Activated T-cell treated with anti-CD3 and anti-CD28 coated beads, Interleukin-2, amount 50 U/mL, for 1 hour (primary cell): ENCODE measurements around the gene CCDC18.

ENCODE experiments used
- DNase-seq: peaks from one replicate; pipeline ENCODE4 v3.0.0-alpha.2; 2020

CCDC18 gene

DNA sequence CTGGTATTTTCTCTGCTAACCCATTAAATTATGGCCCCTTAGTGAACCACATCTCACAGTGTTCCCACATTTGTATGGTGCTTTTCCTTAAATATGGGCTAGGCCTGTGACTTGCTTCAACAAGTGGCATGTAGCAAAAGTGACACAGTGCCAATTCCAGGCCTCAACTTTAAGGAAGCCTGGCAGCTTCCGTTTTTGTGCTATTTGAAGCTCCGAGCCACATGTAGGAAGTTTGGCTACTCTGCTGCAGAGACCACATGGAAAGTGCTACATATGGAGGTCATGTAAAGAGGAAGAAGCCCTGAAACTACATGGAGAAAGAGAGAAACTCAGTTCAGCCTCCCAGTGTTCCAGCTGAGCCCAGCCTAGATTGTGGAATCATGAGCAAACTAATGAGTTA lies 136.7 kb downstream of the CCDC18 start:
- no peak for DNase-seq

DNA sequence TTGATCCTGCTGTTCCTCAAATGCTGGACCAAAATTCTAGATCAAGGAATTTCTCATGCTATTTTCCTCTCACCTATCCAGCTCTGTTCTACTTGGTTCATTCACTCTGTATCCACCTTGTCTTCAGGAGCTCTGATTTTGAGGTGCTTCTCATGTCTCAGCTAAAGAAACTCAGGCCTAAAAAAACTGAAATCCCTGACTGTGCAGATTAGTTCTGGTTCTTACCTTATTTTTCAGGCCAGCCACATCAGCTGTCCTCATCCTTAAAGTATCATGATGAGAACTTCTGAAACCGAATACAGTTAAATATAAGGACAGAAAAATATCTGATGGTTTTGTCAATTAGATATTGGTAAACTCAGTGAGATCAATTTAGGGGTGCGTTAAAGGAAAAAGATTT lies 137.4 kb downstream of the CCDC18 start:
- DNase-seq, result no peak

DNA sequence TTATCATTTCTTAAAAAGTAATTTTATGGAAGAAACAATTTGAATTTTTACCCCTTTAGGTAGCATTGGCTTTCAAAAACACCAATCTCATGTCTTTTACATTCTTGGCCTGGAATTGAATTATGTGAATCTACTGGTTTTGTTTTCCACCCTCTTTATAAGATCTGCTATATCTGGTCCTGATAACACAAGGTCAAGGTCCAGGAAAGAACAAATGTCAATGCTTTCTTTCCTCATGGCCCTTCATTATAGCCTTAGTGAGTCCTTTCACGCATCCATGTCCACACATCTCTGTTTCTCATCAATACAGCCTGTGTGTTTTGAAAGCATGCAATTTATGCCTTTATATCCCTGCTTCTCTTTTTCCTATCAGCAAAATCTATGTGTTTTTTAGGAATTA lies 141.2 kb downstream of the CCDC18 start:
- no peak for DNase-seq

DNA sequence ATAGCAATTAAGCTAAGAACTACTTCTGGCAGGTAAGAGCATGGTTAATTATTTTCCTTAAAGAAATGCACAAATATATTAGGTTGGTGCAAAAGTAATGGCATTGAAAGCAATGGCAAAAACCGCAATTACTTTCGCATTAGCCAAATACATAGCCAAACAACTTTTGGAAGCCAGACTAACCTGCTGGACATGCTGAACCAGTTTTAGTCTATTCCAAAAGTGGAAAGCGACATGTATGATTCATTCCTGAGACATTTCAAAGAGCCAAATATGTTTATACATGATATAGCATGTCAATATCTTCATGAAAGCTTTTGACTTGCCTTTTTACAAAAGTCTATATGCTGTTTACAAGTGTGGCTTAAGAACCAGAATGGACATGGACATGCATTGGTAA lies 141.8 kb downstream of the CCDC18 start:
- DNase-seq, result no peak

DNA sequence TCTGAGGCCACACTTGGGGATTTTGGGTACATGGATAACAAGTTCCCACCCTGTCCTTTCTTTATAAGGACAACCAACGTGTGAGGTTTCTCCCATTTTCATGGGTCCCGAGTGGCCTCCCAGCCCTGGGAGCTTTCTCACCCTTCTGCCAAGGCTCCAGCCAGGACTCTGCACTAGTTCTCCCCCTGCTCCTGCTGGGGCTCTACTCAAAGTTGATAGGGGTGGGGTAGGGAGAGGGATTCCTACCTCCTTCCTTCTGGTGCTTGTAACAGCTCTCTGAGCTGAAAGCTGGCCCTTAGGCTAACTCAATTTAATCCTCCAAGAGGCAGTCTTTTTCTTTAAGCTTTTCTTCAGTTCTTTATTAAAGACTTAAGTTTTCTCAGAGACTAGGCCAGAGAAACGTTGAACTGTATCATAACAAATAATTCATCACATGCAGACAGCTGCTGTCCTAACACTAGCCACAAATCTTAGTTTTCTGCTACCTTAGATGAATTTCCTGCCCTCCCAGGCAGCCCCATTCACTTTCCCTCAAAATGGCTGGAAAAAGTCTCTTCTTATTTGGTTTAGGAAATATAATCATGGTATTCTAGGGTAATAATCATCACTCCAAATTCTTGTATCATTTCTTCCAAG lies 142.8 kb downstream of the CCDC18 start:
- DNase-seq, result no peak

DNA sequence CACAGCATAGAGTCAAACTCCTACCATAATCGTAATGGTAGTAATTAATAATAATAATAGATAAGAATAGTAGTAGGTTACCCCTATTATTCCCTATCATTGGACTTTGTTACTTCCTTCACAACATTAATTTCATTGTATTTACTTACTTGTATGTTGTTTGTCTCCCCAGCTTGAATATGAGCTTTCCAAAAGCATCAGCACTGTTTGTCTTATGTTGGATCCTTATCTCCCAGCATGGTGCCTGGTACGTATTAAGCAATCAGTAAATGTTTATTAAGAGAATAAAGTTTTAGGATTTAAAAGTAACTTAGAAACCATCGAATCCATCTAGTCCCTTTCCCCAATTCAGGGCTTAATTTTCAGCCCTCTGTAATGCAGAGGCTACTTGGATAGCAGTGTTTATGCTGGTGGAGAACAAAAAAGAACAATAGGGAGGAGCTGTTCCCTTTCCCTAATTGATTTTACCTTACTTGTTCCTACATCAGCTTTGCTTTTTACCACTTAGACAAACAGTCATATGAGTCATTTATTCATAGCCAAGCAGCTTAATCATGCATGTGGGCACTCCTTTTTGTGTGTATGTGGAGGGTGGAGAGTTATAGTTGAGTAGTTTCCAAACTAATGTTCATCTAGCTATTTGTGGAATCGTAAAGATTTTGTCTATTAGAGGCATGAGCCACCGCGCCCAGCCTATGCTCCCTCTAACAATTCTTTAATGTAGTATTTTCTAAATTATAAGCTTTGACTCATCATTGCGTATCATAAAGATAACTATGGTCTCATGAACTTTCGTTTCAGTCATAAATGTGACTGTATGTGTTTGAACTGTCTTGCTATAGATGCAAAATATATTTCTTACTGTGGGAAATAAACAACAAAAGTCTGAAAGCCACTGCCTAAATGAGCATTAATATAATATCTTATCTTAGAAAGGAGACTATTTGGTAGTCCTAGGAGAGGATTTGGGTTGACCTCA lies 144.3 kb downstream of the CCDC18 start:
- DNase-seq, result no peak
